GM12874 (cell line): ENCODE results near the gene CCDC93.

Experiments
- CTCF ChIP-seq: IDR thresholded peaks from 2 replicates; pipeline ENCODE4 v1.5.1; 2011; ENCODE audit warnings: low read depth, mild to moderate bottlenecking, control low read depth, low read length, moderate library complexity; ENCODE audit not compliant: insufficient read depth

The CCDC93 gene

GRCh38 chr2:117952228-117952627 lies 61.6 kb downstream of the CCDC93 start:
- TF ChIP-seq CTCF, result no peak

- no peak for TF ChIP-seq CTCF
Observed at GRCh38 chr2:117949806-117950205, 64.1 kb downstream of the CCDC93 start.

DNA sequence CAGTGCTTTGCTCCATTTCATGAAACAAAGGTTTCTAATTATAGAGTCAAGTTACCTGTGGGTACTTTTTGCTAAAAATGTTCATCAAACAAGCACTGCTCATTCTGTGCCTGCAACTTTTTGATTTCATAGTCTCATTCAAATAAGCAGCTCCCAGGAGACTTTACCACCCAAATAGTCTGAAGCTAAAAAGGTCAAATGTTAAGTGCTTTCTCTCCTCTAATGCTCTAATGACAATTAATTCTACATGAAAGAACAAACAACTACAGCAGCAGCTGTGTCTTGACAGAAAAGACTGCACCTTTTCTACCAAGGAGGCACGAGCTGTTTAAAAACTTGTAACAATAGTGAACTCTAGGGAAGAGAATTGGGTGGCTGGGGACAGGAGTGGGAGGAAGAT lies 65.3 kb downstream of the CCDC93 start:
- no peak for TF ChIP-seq CTCF

- no peak for TF ChIP-seq CTCF
Observed at GRCh38 chr2:117945296-117945695, 68.6 kb downstream of the CCDC93 start.

- TF ChIP-seq CTCF, result no peak
Observed at GRCh38 chr2:117944816-117945215, 69.1 kb downstream of the CCDC93 start.

GRCh38 chr2:117943013-117943672 lies 70.7 kb downstream of the CCDC93 start:
- TF ChIP-seq CTCF, result no peak

DNA sequence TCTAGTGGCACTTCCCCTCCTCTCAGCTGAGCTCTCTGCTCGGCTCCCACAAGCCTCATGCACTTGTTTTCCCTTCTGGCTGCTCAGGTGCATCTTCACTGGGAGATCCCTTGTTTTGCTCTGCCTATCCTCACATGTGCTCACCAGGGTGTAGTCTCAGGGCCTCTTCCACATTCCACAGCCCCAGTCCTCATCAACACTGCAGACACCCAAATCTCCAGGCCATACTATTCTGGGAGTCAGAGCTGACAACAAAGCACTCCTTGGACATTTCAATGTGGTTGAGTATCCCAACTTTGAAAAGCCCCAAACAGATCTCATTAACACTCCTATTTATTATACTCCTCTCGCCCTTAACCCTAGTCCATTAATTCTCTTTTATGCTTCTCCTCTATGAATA lies 71.3 kb downstream of the CCDC93 start:
- no peak for TF ChIP-seq CTCF
